Prostate gland (tissue), 2 donors: ENCODE measurements around the gene TSKS.

Experiments
- CTCF ChIP-seq, 4 experiments: fragments of 200-600 bp in 2 of 4; fragments of 450-650 bp in 2 of 4; sonication (generic) in 2 of 4; IDR thresholded peaks; 1 replicate in 3 of 4; 2 replicates in 1 of 4; pipeline ENCODE4 v1.5.1; 2016 to 2019; ENCODE audit warnings: antibody characterized with exemption in 4 of 4, mild to moderate bottlenecking in 2 of 4, moderate library complexity in 2 of 4
- POLR2AphosphoS5 ChIP-seq: sonication (generic); formaldehyde crosslinking; IDR thresholded peaks from one replicate; pipeline ENCODE4 v1.6.1; 2017; ENCODE audit warnings: antibody characterized with exemption

GRCh38 chr19:49710372-49710951, 52.6 kb downstream of the TSKS start:
- TF ChIP-seq CTCF (IDR thresholded peaks at IDR 0.05) (no peak), POLR2AphosphoS5 (no peak)
